Gastrocnemius medialis (tissue), 4 donors: ENCODE measurements around the gene CC2D1B. TPM values are rescaled to one million over a fixed set of nuclear protein-coding genes. Genes with fewer than 3 reads are reported as not detected.

Experiments used
- ATAC-seq, 2 donors: fragments of 150-250 bp; one replicate each; pipeline ENCODE4 v1.9.1; 2016
- DNase-seq, 2 donors: peaks; one replicate each; pipeline ENCODE4 v3.0.0-alpha.2; 2019
- H3K27ac ChIP-seq, 4 donors: fragments of 200-600 bp; sonication (generic); 1 replicate in 1 of 4; 2 replicates in 3 of 4; pipeline ENCODE4 v1.5.1; 2016 to 2018; ENCODE audit warnings: mild to moderate bottlenecking in 2 of 4, moderate library complexity in 1 of 4
- H3K27me3 ChIP-seq, 3 donors: fragments of 200-600 bp; sonication (generic) in 2 of 3; 1 replicate in 1 of 3; 2 replicates in 2 of 3; pipeline versions ENCODE4 v1.5.1 to v1.6.0; 2016 to 2019; ENCODE audit warnings: mild to moderate bottlenecking in 1 of 3, moderate library complexity in 1 of 3
- H3K36me3 ChIP-seq, 2 donors: fragments of 200-600 bp; sonication (generic) in 1 of 2; one replicate each; pipeline ENCODE4 v1.5.1; 2017 to 2018
- H3K4me1 ChIP-seq, 2 donors: fragments of 200-600 bp; sonication (generic) in 1 of 2; one replicate each; pipeline ENCODE4 v1.5.1; 2016 to 2017; ENCODE audit warnings: mild to moderate bottlenecking in 2 of 2
- H3K4me3 ChIP-seq, 4 donors: fragments of 200-600 bp; sonication (generic) in 3 of 4; 1 replicate in 1 of 4; 2 replicates in 3 of 4; pipeline ENCODE4 v1.5.1; 2016 to 2019; ENCODE audit warnings: mild to moderate bottlenecking in 2 of 4
- H3K9me3 ChIP-seq, 3 donors: fragments of 200-600 bp; sonication (generic) in 2 of 3; 1 replicate in 1 of 3; 2 replicates in 2 of 3; pipeline ENCODE4 v1.5.1; 2016 to 2019
- CTCF ChIP-seq, 5 experiments: fragments of 450-650 bp in 3 of 5; fragments of 200-600 bp in 2 of 5; sonication (generic) in 2 of 5; IDR thresholded peaks in 4 of 5; conservative IDR thresholded peaks in 1 of 5; 1 replicate in 4 of 5; 2 replicates in 1 of 5; pipeline ENCODE4 v1.5.1; 2016 to 2019; ENCODE audit warnings: antibody characterized with exemption in 5 of 5, mild to moderate bottlenecking in 3 of 5, moderate library complexity in 3 of 5
- POLR2A ChIP-seq, 2 donors: fragments of 450-650 bp; IDR thresholded peaks; one replicate each; pipeline ENCODE4 v1.6.1; 2017; ENCODE audit warnings: antibody characterized with exemption in 2 of 2, mild to moderate bottlenecking in 2 of 2, moderate library complexity in 2 of 2
- in situ Hi-C, 4 donors: fragments of 200-750 bp; cut with MboI; loops; one replicate each; pipeline versions ENCODE4 v1.15.0 to v1.8.0; 2017; ENCODE audit warnings: low sequenced_read_pairs in 4 of 4
- intact Hi-C: fragments of 100-400 bp; cut with DNase I; formaldehyde crosslinking; loops from one replicate; pipeline ENCODE4 v1.15.1; 2023; ENCODE audit warnings: low total_unique reads
- total RNA-seq, 4 donors: library from RNA; depleted of rRNA; stranded (reverse); fragments of >200 nt; gene quantifications; one replicate each; pipeline versions ENCODE4 v1.1.0 to v1.2.3, GENCODE V29; 2016

The CC2D1B gene
- total RNA-seq, 4 donors from 2014 or later: 34.1 to 62.7 (median 52.2) TPM

GRCh38 chr1:52404975-52405338 lies 39.0 kb upstream of the CC2D1B start:
- H3K27me3 ChIP-seq: no peaks in the 10 kb centered on the region
- peak overlapping the region; percentile 77 to 94 (median 86) for H3K4me3 ChIP-seq
- TF ChIP-seq POLR2A (IDR thresholded peaks at IDR 0.05): no peak
- peak in 1 of 5 experiments; percentile 28 for TF ChIP-seq CTCF (IDR thresholded peaks at IDR 0.05 in 4 of 5, conservative IDR thresholded peaks at IDR 0.05 in 1 of 5)
- in situ Hi-C loops: loop anchor here in 3 of 4 donors (25.0 kb wide), 1 partner anchor 282 kb away; the partner anchor contains the start of gene COA7 (in 3 of the 3)
- H3K36me3 ChIP-seq: peaks cover 0 to 26% of the 10 kb centered on the region in 2 donors
- intact Hi-C loops: loop anchor here (1.0 to 5.0 kb wide), 3 partner anchors 39 to 282 kb away; partner anchors contain the start of genes CC2D1B and TUT4
- H3K9me3 ChIP-seq: no peaks in the 10 kb centered on the region
- peaks cover 25 to 26% of the 10 kb centered on the region in 2 donors for H3K4me1 ChIP-seq
- DNase-seq: no peak
- ATAC-seq: no peak
- peak overlapping the region; percentile 86 to 91 (median 88) for H3K27ac ChIP-seq

GRCh38 chr1:52404116-52404974 lies 38.3 kb upstream of the CC2D1B start, which contains the start of the genes ORC1 and PRPF38A:
TSS of gene ORC1 (minus strand) at chr1:52404423. CDS start at chr1:52402223, 2,200 bp downstream.
TSS of gene PRPF38A (plus strand) at chr1:52404602. CDS start at chr1:52404750, 148 bp downstream.
- DNase-seq: peak; percentile 94 to 95
- peak; percentile 41 to 60 (median 50) for TF ChIP-seq CTCF (IDR thresholded peaks at IDR 0.05 in 4 of 5, conservative IDR thresholded peaks at IDR 0.05 in 1 of 5)
- TF ChIP-seq POLR2A (IDR thresholded peaks at IDR 0.05): peak; percentile 44 to 52
- Histone ChIP-seq H3K4me3 (peak within 1 kb of the TSS; percentile 77 to 94 (median 86)), H3K27ac (peak within 1 kb of the TSS; percentile 86 to 91 (median 88)), H3K9me3 (no peaks in the 10 kb centered on the region), H3K4me1 (peaks cover 25 to 26% of the 10 kb centered on the region in 2 donors), H3K36me3 (peaks cover 0 to 20% of the 10 kb centered on the region in 2 donors), H3K27me3 (no peaks in the 10 kb centered on the region)
- intact Hi-C loops (loop anchor here (1.0 to 5.0 kb wide), 3 partner anchors 38 to 282 kb away; partner anchors contain the start of genes CC2D1B and TUT4), in situ Hi-C loops (loop anchor here in 3 of 4 donors (25.0 kb wide), 1 partner anchor 283 kb away; the partner anchor contains the start of gene COA7 (in 3 of the 3))
- ATAC-seq: peak; percentile 97 to 98

- H3K4me1 ChIP-seq: peaks cover 25 to 26% of the 10 kb centered on the region in 2 donors
- intact Hi-C loops: loop anchor here (1.0 to 5.0 kb wide), 3 partner anchors 37 to 283 kb away; partner anchors contain the start of genes CC2D1B and TUT4
- TF ChIP-seq POLR2A (IDR thresholded peaks at IDR 0.05) (no peak), CTCF (IDR thresholded peaks at IDR 0.05 in 4 of 5, conservative IDR thresholded peaks at IDR 0.05 in 1 of 5) (no peak)
- peak overlapping the region; percentile 86 to 91 (median 88) for H3K27ac ChIP-seq
- peak overlapping the region; percentile 77 to 94 (median 86) for H3K4me3 ChIP-seq
- DNase-seq (no peak), ATAC-seq (peak in 1 of 2 donors; percentile 6)
- H3K36me3 ChIP-seq: peaks cover 0 to 13% of the 10 kb centered on the region in 2 donors
- in situ Hi-C loops: loop anchor here in 3 of 4 donors (25.0 kb wide), 1 partner anchor 284 kb away; the partner anchor contains the start of gene COA7 (in 3 of the 3)
- no peaks in the 10 kb centered on the region for H3K9me3 ChIP-seq
- H3K27me3 ChIP-seq: no peaks in the 10 kb centered on the region
Observed at GRCh38 chr1:52403566-52404115, 37.6 kb upstream of the CC2D1B start.

- ATAC-seq: no peak
- Histone ChIP-seq H3K27me3 (no peaks in the 10 kb centered on the region), H3K4me1 (peaks cover 25 to 26% of the 10 kb centered on the region in 2 donors), H3K9me3 (no peaks in the 10 kb centered on the region), H3K36me3 (peaks cover 0 to 5% of the 10 kb centered on the region in 2 donors), H3K4me3 (no peak overlapping the region), H3K27ac (no peak overlapping the region)
- DNase-seq: no peak
- in situ Hi-C loops (loop anchor here in 3 of 4 donors (25.0 kb wide), 1 partner anchor 284 kb away; the partner anchor contains the start of gene COA7 (in 3 of the 3)), intact Hi-C loops (loop anchor here (5.0 kb wide), 1 partner anchor 149 kb away; the partner anchor contains the start of gene TUT4)
- TF ChIP-seq POLR2A (IDR thresholded peaks at IDR 0.05) (no peak), CTCF (IDR thresholded peaks at IDR 0.05 in 4 of 5, conservative IDR thresholded peaks at IDR 0.05 in 1 of 5) (no peak)
Observed at GRCh38 chr1:52402860-52403240, 36.8 kb upstream of the CC2D1B start.
